G401 (cell line): ENCODE measurements around the gene HPGD. TPM values are rescaled to one million over a fixed set of nuclear protein-coding genes. Genes with fewer than 3 reads are reported as not detected.

Experiments
- DNase-seq: peaks from one replicate; pipeline ENCODE4 v3.0.0-alpha.2; 2015; ENCODE audit warnings: low spot score
- in situ Hi-C: cut with HindIII; loops from 2 replicates; pipeline ENCODE4 v1.10.0; 2016; ENCODE audit warnings: low sequenced_read_pairs, mixed read lengths
- total RNA-seq: library from RNA; depleted of rRNA; stranded (reverse); fragments of >200 nt; shearing (Covaris generic); gene quantifications from 2 replicates; pipeline ENCODE4 v1.2.3, GENCODE V29; 2014; rRNA removed

HPGD gene
- not detected in 2 replicates for total RNA-seq

- in situ Hi-C loops = no loop called here
- DNase-seq = no peak
Measured at GRCh38 chr4:174522183-174523024, at the start of gene HPGD. Gene HPGD, minus strand, starts transcription at chr4:174522488. Its CDS starts 37 bp downstream, at chr4:174522451.

DNA sequence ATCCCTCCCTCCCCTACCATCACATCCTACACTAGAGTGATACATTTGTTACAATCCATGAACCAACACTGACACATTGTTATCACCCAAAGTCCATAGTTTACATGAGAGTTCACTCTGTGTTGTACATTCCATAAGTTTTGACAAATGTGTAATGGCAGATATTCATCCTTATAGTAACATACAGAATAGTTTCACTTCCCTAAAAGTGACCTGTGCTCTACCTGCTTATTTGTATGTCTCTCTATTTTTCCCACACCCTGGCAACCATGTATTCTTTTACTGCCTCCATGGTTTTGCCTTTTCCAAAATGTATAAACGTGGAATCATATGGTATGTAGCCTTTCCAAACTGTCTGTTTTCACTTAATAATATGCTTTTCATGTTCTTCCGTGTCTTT lies 42.2 kb upstream of the HPGD start:
- in situ Hi-C loops = no loop called here
- no peak for DNase-seq

DNA sequence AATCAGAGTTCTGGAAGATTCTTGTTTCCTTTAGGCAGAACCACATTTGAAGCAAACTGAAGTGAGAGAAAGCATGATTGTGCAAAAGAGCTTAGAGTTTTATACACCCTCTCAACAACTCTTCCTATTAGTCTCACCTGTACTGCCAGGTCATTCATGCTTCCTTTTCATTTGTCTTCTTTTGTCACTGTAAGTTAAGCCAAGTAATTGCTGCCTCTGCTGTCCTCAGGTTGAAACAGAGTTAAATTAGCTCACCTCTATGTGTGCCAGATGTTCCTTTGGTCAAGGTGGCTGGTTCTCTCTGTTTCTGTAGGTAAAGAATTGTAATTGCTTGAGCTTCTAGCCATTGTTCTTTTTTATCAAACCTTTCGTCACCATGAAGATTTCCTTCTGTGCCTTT lies 41.1 kb upstream of the HPGD start:
- in situ Hi-C loops = no loop called here
- DNase-seq = no peak

- no peak for DNase-seq
- in situ Hi-C loops = no loop called here
Measured at GRCh38 chr4:174561560-174561959, 39.3 kb upstream of the HPGD start.

- no peak for DNase-seq
- in situ Hi-C loops = no loop called here
Measured at GRCh38 chr4:174559894-174560293, 37.6 kb upstream of the HPGD start.

DNA sequence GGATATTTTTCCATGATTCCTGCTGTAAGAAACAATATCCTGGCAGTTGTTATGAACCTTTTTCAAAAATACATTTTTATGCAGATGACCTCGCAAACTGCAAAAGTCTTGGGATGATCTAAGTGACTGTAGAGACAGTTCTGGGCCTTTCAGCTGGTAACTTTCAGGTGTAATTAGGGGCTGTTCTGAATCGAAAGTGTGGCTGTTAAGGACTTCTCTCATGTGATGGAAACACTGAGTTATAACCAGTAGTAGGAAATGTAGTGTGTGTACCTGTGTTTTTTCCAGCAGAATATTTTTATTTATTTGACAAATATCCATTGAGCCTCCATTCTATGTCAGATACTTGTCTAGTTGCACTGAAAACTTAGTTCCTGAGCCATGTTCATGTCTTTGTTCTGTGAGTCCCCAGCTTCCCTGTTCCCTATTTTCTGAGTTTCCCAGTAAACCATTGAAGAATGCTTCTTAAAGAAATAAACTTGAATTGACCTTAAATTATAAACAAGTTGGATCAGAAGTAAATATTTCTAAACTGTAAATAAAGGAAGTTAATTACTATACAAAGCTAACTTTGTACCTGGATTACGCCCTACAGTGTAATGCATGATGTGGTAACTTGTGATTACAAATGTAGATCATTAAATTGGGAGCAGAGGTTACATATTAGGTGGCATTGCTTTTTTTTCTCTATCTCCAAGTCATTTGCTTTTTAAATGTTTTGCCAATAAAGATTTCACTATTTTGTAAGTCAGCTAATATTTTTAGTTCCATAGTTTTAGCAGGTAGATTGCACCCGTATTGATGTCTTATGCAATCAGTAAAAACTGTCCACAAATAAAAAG lies 33.7 kb upstream of the HPGD start:
- in situ Hi-C loops = no loop called here
- no peak for DNase-seq

- no peak for DNase-seq
- in situ Hi-C loops = no loop called here
Measured at GRCh38 chr4:174554231-174554728, 32.0 kb upstream of the HPGD start.

- no peak for DNase-seq
- in situ Hi-C loops = no loop called here
Measured at GRCh38 chr4:174553828-174554227, 31.5 kb upstream of the HPGD start.

GRCh38 chr4:174553031-174553430 lies 30.7 kb upstream of the HPGD start:
- DNase-seq = no peak
- in situ Hi-C loops = no loop called here

DNA sequence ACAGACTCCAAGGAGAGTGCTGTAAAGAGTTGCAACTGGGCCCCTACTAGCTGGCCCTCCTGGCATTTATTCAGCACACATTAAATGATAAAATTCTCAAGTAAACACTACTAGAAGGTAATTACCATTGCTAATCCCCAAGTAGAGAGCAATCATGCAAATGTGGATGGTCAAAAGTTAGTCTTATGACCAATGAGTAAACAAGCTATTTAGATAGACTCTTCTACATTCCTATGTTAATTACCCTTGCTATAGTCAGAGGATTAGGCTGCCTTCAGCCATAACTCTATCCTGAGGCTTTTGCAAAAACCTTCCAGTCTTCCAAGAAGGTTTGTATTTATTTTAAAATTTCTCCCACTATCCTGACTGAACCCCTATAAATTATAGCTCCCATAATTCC lies 28.3 kb upstream of the HPGD start:
- DNase-seq = no peak

DNA sequence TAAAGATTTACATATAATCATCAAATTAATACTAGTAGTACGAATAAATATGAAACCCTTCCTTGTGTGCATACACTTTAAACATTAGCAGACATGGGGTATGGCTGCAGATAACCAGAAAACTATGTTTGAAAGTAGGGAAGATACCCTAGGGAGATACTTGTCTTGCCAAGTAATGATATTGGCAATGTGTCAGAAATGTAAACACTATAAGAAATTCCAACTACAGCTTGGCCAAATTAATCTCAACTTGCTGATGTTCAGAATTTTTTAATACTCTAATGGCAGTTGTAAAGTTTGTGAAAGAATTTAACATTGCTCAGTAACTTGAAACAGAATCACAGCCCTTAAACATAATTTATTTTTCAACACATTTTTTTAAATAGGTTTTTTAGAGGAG lies 27.4 kb upstream of the HPGD start:
- in situ Hi-C loops = no loop called here
- DNase-seq = no peak

More for the DNA sequence above, 28.3 kb upstream of the HPGD start:
- in situ Hi-C loops = no loop called here

DNA sequence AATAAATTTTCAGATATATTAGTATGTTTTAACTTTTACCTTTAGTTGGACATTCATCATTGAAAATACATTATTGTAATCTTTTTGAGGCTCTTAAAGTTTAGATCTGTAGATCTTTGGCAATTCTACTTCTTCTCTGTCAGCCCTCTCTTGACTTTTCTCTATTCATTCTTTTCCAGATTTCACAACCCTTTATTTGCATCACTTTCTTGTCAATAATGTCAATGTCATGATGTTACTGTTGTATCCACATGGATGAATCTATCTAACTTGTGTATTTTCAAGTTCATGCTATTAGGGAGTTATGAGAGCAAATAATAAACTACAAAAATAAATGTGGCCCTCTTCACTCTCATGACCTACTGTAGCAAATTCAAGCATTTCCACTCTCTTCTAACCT lies 23.0 kb upstream of the HPGD start:
- DNase-seq = no peak
- in situ Hi-C loops = no loop called here

GRCh38 chr4:174544496-174544895 lies 22.2 kb upstream of the HPGD start:
- in situ Hi-C loops = no loop called here
- DNase-seq = no peak

DNA sequence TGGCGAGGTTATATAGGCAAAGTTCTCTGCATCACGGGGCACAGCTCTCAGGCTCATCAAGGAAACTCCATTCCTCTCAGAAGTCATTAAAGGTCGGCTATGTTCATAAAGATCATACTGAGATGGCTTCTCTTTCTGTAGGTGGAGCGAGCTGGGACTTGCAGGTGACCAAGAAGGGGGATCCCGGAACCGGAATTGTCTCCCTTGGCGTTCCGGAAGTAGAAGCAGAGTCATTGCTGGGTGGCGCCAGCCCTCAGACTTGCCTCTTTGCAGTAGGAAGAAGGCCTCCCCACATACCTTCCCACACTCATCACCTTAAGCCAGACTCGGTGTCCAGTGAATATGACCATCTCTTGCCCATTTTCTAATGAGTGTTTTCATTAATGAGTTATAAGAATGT lies 17.9 kb upstream of the HPGD start:
- no peak for DNase-seq
- in situ Hi-C loops = no loop called here

DNA sequence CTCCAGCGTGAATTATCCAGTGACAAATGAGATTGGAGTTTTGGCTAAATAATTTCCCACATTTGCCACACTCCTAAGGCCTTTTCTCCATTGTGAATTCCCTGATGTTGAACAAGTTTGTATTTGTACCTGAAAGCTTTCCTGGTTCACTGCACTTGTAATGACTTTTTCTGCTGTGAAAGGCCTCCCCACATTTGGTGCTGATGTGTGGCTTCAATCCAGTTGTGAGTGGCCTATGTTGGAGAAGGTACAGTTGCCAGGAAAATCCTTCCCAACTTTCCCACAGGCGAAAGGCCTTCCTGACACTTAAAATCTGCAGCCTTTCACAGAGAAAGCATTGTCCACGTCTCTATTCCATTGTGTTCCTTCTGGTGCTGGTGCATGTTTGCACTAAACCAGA lies 17.3 kb upstream of the HPGD start:
- in situ Hi-C loops = no loop called here
- no peak for DNase-seq

DNA sequence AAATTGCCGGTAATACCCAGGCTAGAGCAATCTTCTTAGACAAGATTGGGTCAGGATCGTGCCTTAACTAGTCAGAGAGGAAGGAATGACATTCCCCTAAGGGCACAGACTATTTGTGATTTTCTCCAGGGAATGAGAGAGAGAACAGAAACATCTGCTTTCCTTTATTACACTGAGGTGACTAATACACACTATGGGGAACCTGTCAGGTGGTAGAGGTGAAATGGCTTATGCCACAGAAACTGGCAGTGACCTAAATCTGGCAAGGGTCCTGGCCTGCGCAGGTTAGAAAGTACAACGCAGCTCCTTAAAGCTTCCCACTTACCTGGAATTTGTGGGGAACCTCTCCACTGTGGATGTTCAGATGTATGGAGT lies 16.6 kb upstream of the HPGD start:
- no peak for DNase-seq
- in situ Hi-C loops = no loop called here

- in situ Hi-C loops = no loop called here
- DNase-seq = no peak
Measured at GRCh38 chr4:174538123-174538875, 16.0 kb upstream of the HPGD start.

DNA sequence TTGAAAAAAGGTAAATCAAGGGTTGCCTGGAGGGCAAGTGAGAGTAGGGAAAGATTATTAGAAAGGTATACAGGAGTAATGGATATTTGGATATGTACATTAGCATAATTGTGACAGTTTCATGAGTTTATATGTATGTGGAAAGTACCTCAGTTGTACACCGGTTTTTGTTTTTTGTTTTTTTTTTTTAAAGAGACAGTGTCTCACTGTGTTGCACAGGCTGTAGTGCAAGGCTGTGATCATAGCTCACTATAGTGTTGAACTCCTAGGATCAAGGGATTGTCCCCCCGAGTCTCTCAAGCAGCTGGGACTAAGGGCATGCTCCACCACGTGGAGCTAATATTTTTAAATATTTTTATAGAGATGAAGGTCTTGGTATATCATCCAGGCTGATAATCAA lies 15.3 kb upstream of the HPGD start:
- in situ Hi-C loops = no loop called here
- no peak for DNase-seq

DNA sequence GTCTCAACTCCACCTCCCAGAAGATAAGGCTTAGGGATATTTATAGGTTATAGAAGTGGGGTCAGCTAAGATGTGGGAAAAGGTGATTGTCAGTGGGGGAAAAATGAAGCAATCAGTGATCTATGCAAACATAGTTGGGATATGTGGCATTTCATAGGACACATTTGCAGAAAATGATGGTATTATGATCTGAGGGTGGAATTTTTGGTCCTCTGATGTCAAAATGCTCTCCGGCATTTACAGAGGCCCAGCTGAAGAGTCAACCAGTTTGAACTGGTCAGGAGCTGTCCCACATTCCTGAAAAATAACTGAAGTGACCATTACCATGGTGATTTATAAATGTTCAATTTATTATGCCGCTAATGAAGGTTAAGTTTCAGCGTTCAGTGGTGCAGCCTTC lies 12.2 kb upstream of the HPGD start:
- no peak for DNase-seq
- in situ Hi-C loops = no loop called here

DNA sequence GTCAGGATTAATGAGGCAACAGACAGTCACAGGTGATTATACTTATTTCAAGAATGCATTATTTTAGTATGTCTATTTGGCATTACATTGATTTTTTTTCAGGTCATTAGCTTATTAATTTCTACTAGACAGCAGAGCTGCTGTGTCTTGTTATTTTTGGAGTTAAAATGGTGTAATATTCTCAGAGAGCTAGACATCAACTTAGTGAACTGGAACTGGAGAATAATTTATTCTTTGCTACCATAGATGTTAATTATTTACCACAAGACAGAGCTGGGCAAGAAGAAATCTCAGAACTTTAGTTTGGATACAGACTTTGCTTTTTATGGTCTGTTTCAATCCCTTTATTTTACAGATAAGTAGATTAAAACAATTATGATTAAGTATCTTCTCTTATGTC lies 10.2 kb upstream of the HPGD start:
- in situ Hi-C loops = no loop called here
- no peak for DNase-seq
